Testis (tissue), 2 donors: ENCODE data around the gene SMIM1.

Experiments used
- POLR2A ChIP-seq: fragments of 450-650 bp; IDR thresholded peaks from one replicate; pipeline ENCODE4 v1.6.1; 2017; ENCODE audit warnings: antibody characterized with exemption, mild to moderate bottlenecking, moderate library complexity
- TF ChIP-seq, protein P1 (sequence below), 3 experiments: fragments of 450-650 bp in 2 of 3; fragments of 200-600 bp in 1 of 3; sonication (generic) in 1 of 3; IDR thresholded peaks; one replicate each; pipeline ENCODE4 v1.5.1; 2016 to 2019; ENCODE audit warnings: antibody characterized with exemption in 3 of 3, mild to moderate bottlenecking in 2 of 3, moderate library complexity in 1 of 3

DNA sequence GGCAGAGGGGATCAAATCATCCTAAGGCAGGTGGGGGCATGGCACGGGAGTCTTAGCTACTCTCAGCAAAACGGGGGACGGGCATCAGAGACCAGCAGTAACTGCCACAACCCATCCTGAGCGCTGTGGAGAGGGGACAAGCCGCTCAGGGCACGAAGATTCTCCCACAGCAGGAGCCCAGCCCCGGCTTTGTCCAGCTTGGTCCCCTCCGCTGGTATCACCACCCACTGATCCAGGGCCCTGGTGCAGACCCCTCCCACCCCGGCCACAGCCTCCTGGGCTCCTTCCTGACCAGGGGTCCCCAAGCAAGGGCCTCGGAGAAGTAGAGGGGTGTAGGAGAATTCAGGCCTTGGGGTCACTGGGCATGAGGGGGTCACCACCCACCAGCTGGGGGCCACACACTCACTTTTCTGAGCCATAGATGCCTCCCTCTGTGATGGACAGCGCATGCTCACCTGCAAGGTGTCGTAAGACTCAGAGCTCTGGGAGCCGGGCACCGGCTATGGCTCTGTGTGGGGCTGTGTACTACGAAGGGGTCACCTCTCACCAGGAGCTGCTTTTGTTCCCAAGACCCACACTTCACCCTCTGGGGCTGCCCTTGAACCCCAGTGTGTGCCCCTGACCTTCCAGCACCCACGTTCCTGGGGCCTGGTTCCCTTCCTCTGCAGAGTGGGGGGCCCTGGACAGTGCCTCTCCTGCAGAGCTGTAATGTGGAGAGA, 2.3 kb upstream of the SMIM1 start:
- TF ChIP-seq POLR2A: no peak
- TF ChIP-seq, protein P1, sequence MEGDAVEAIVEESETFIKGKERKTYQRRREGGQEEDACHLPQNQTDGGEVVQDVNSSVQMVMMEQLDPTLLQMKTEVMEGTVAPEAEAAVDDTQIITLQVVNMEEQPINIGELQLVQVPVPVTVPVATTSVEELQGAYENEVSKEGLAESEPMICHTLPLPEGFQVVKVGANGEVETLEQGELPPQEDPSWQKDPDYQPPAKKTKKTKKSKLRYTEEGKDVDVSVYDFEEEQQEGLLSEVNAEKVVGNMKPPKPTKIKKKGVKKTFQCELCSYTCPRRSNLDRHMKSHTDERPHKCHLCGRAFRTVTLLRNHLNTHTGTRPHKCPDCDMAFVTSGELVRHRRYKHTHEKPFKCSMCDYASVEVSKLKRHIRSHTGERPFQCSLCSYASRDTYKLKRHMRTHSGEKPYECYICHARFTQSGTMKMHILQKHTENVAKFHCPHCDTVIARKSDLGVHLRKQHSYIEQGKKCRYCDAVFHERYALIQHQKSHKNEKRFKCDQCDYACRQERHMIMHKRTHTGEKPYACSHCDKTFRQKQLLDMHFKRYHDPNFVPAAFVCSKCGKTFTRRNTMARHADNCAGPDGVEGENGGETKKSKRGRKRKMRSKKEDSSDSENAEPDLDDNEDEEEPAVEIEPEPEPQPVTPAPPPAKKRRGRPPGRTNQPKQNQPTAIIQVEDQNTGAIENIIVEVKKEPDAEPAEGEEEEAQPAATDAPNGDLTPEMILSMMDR (IDR thresholded peaks at IDR 0.05): no peak
